Activated CD8-positive, alpha-beta memory T cell treated with anti-CD3 and anti-CD28 coated beads for 48 hours (primary cell): Measurements from ENCODE around the gene SUPT5H.
A peak's percentile ranks its signal among the peaks of the same experiment; 100 is the strongest.
"Not testable (repeated sequence)": the region's sequence is repeated elsewhere in the genome, so short reads cannot be mapped to it uniquely, and the experiment has no call there.

ENCODE experiments used
- DNase-seq, 3 experiments: peaks; one replicate each; pipeline ENCODE4 v3.0.0-alpha.2; 2020; ENCODE audit warnings: low read depth in 2 of 3, low spot score in 2 of 3

The SUPT5H gene

GRCh38 chr19:39465956-39466747, 20.8 kb downstream of the SUPT5H start:
- DNase-seq: no peak

- DNase-seq: no peak
These were observed 22.6 kb downstream of the SUPT5H start for GRCh38 chr19:39467941-39468340.

GRCh38 chr19:39469036-39469435, 23.7 kb downstream of the SUPT5H start:
- DNase-seq: no peak

GRCh38 chr19:39469567-39469966, 24.2 kb downstream of the SUPT5H start:
- DNase-seq: no peak

- DNase-seq: no peak
These were observed 25.4 kb downstream of the SUPT5H start for GRCh38 chr19:39470724-39471339.

- DNase-seq: no peak
These were observed 26.6 kb downstream of the SUPT5H start for GRCh38 chr19:39471756-39472536.

GRCh38 chr19:39472746-39473442, 27.5 kb downstream of the SUPT5H start:
- no peak for DNase-seq

GRCh38 chr19:39473443-39473960, 28.1 kb downstream of the SUPT5H start:
- no peak for DNase-seq

- peak in 2 of 3 experiments; percentile 55 to 61 for DNase-seq
These were observed 28.8 kb downstream of the SUPT5H start for GRCh38 chr19:39474139-39474620.

- no peak for DNase-seq
These were observed 30.4 kb downstream of the SUPT5H start for GRCh38 chr19:39475748-39476147.

GRCh38 chr19:39479319-39479801, 34.0 kb downstream of the SUPT5H start:
- not testable (repeated sequence) for DNase-seq

GRCh38 chr19:39479916-39480315, 34.5 kb downstream of the SUPT5H start:
- no peak for DNase-seq

- DNase-seq: peak; percentile 97 to 99 (median 98)
These were observed 35.2 kb downstream of the SUPT5H start, which contains the start of gene TIMM50 for GRCh38 chr19:39480337-39481228. Gene TIMM50 (plus strand): TSS chr19:39480838. CDS start chr19:39480854, 16 bp downstream.

- no peak for DNase-seq
These were observed 35.8 kb downstream of the SUPT5H start for GRCh38 chr19:39481229-39481545.

- DNase-seq: no peak
These were observed 36.3 kb downstream of the SUPT5H start for GRCh38 chr19:39481676-39482075.

GRCh38 chr19:39483141-39483540, 37.8 kb downstream of the SUPT5H start:
- DNase-seq: no peak

GRCh38 chr19:39489756-39490155, 44.4 kb downstream of the SUPT5H start:
- no peak for DNase-seq

GRCh38 chr19:39492225-39492624, 46.8 kb downstream of the SUPT5H start:
- no peak for DNase-seq

GRCh38 chr19:39492788-39493187, 47.4 kb downstream of the SUPT5H start:
- DNase-seq: no peak

- no peak for DNase-seq
These were observed 49.3 kb downstream of the SUPT5H start for GRCh38 chr19:39494661-39495060.
